ENCODE measurements around the gene RCOR2. TPM values are rescaled to one million over a fixed set of nuclear protein-coding genes. Genes with fewer than 3 reads are reported as not detected.

Gene RCOR2
- total RNA-seq, 1 donor, result 1.7 TPM

GRCh38 chr11:63907808-63908530 is 9.0 kb downstream of the RCOR2 start:
- DNase-seq (ENCODE audit: low read depth), result no peak
- TF ChIP-seq CTCF (IDR thresholded peaks at IDR 0.05; ENCODE audit: insufficient read depth, low read depth, low read length), result no peak
- H3K4me3 ChIP-seq (ENCODE audit: low read depth, low read length), result no peak overlapping the region

DNA sequence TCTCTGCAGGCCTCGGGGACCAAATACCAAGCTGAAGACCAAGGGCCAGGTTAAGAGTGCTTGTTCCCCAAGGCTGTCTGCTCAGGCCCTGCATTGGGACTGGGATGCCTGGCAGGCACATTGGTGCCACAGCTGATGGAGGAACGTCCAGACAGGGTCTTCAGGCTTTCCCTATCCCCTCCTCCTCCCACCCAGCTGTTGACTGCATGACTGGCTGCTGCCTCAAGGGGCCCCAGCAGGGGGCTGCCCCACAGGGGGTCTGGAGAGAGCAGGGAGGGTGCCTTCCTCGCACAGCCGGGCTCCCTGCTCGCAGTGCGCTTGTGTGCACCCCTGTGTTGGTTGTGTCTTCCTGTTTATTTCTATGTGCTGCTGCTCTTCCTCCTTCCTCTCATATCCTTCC is 9.9 kb downstream of the RCOR2 start:
- TF ChIP-seq CTCF (IDR thresholded peaks at IDR 0.05; ENCODE audit: insufficient read depth, low read depth, low read length), result no peak

GRCh38 chr11:63906585-63906984 is 10.4 kb downstream of the RCOR2 start:
- peak; percentile 30 for DNase-seq (ENCODE audit: low read depth)
- no peak overlapping the region for H3K4me3 ChIP-seq (ENCODE audit: low read depth, low read length)
- TF ChIP-seq CTCF (IDR thresholded peaks at IDR 0.05; ENCODE audit: insufficient read depth, low read depth, low read length), result no peak

More for the DNA sequence above, 9.9 kb downstream of the RCOR2 start:
- H3K4me3 ChIP-seq (ENCODE audit: low read depth, low read length), result no peak overlapping the region
- no peak for DNase-seq (ENCODE audit: low read depth)

DNA sequence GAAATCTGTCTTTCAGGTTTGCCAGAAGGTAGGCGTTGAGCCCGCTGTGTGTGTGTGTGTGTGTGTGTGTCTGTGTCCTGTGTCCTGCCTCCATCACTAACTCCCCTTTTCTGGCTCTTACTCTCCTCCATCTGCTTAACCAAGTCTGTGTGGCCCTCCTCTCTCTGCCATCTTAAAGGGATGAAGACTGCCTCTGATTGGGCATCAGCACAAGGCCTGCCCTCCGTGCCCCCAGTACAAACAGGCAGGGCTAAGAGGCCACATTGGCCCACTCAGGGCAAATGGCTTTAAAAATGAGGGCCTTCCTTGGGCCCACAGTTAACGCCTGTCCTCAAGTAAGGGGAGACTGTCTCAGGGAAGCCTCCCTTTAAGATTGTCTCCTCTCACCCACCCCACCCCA is 10.9 kb downstream of the RCOR2 start:
- no peak for DNase-seq (ENCODE audit: low read depth)
- TF ChIP-seq CTCF (IDR thresholded peaks at IDR 0.05; ENCODE audit: insufficient read depth, low read depth, low read length), result no peak
- no peak overlapping the region for H3K4me3 ChIP-seq (ENCODE audit: low read depth, low read length)

GRCh38 chr11:63905179-63905578 is 11.8 kb downstream of the RCOR2 start:
- no peak for TF ChIP-seq CTCF (IDR thresholded peaks at IDR 0.05; ENCODE audit: insufficient read depth, low read depth, low read length)
- no peak for DNase-seq (ENCODE audit: low read depth)
- H3K4me3 ChIP-seq (ENCODE audit: low read depth, low read length), result no peak overlapping the region

GRCh38 chr11:63904743-63905142 is 12.2 kb downstream of the RCOR2 start:
- DNase-seq (ENCODE audit: low read depth), result no peak
- no peak for TF ChIP-seq CTCF (IDR thresholded peaks at IDR 0.05; ENCODE audit: insufficient read depth, low read depth, low read length)

DNA sequence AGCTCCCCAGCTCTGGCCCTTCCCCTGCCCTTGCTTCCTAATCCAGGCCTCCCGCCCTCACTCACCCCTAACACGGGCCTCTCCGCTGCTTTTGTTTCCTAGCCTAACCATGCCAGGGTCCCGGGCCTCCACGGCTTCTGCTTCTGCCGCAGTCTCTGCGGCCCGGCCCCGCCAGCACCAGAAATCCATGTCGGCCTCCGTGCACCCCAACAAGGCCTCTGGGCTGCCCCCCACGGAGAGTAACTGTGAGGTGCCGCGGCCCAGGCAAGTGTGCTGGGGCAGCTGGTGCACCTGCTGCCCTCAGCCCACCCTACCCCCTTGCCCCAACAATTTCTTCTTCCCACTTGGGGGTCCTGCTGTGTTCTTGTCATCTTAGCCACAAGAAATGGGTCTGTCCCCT is 13.1 kb downstream of the RCOR2 start:
- TF ChIP-seq CTCF (IDR thresholded peaks at IDR 0.05; ENCODE audit: insufficient read depth, low read depth, low read length), result no peak
- H3K4me3 ChIP-seq (ENCODE audit: low read depth, low read length), result no peak overlapping the region
- no peak for DNase-seq (ENCODE audit: low read depth)

More at GRCh38 chr11:63904743-63905142, 12.2 kb downstream of the RCOR2 start:
- no peak overlapping the region for H3K4me3 ChIP-seq (ENCODE audit: low read depth, low read length)
